GM06990 (cell line): Measurements from ENCODE around the gene CNGA1.

ENCODE experiments used
- DNase-seq: peaks from one replicate; pipeline ENCODE4 v3.0.0-alpha.2; 2011; ENCODE audit not compliant: insufficient read length; ENCODE audit errors: extremely low read depth
- H3K27me3 ChIP-seq: replicated peaks from 2 replicates; pipeline ENCODE4 v1.6.0; 2011; ENCODE audit warnings: low read length; ENCODE audit not compliant: control insufficient read depth, insufficient read depth
- H3K36me3 ChIP-seq: 2 replicates; pipeline ENCODE4 v1.5.1; 2011; ENCODE audit warnings: low read length; ENCODE audit not compliant: control insufficient read depth, insufficient read depth
- H3K4me3 ChIP-seq: replicated peaks from 2 replicates; pipeline ENCODE4 v1.5.1; 2011; ENCODE audit warnings: low read depth, mild to moderate bottlenecking, control low read depth, low read length
- TF ChIP-seq, protein P1 (sequence below): IDR thresholded peaks from 2 replicates; pipeline ENCODE4 v1.5.1; 2011; ENCODE audit warnings: low read length, control low read depth, mild to moderate bottlenecking, inconsistent platforms; ENCODE audit not compliant: insufficient read depth, poor library complexity, severe bottlenecking

CNGA1 gene

DNA sequence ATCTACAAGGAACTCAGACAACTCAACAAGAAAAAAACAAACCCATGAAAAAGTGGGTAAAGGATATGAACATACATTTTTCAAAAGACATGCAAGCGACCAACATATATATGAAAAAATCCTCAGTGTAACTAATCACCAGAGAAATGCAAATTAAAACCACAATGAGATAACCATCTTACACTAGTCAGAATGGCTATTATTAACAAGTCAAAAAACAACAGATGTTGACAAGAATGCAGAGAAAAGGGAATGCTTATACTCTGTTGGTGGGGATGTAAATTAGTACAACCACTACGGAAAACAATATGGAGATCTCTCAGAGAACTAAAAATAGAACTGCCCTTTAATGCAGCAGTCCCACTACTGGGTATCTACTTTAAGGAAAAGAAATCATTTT, 12.2 kb upstream of the CNGA1 start:
- H3K36me3 ChIP-seq, result no peaks in the 10 kb centered on the region
- no peak overlapping the region for H3K4me3 ChIP-seq
- TF ChIP-seq, protein P1, sequence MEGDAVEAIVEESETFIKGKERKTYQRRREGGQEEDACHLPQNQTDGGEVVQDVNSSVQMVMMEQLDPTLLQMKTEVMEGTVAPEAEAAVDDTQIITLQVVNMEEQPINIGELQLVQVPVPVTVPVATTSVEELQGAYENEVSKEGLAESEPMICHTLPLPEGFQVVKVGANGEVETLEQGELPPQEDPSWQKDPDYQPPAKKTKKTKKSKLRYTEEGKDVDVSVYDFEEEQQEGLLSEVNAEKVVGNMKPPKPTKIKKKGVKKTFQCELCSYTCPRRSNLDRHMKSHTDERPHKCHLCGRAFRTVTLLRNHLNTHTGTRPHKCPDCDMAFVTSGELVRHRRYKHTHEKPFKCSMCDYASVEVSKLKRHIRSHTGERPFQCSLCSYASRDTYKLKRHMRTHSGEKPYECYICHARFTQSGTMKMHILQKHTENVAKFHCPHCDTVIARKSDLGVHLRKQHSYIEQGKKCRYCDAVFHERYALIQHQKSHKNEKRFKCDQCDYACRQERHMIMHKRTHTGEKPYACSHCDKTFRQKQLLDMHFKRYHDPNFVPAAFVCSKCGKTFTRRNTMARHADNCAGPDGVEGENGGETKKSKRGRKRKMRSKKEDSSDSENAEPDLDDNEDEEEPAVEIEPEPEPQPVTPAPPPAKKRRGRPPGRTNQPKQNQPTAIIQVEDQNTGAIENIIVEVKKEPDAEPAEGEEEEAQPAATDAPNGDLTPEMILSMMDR, result no peak
- no peaks in the 10 kb centered on the region for H3K27me3 ChIP-seq
- DNase-seq, result peak; percentile 58

DNA sequence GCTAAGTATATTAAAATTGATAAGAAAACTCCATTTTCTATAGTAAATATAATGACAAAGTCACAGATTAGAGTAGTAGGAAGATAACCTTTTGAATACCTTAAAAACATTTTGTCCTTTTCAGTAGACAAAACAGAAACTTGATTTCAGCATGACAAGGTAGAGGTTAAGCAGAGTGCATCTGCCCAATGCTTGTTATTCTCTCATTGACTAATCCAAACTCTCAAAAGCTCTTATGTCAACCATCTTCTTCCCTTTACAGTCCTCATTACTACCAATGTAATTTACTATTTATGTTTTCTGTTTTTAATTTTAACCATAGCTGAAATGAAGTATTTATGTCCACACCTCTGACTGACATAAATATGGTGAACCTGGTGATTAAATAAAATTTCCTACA, 11.2 kb upstream of the CNGA1 start:
- TF ChIP-seq, protein P1, result no peak
- H3K27me3 ChIP-seq, result no peaks in the 10 kb centered on the region
- no peak overlapping the region for H3K4me3 ChIP-seq
- H3K36me3 ChIP-seq, result no peaks in the 10 kb centered on the region
- DNase-seq, result no peak

DNA sequence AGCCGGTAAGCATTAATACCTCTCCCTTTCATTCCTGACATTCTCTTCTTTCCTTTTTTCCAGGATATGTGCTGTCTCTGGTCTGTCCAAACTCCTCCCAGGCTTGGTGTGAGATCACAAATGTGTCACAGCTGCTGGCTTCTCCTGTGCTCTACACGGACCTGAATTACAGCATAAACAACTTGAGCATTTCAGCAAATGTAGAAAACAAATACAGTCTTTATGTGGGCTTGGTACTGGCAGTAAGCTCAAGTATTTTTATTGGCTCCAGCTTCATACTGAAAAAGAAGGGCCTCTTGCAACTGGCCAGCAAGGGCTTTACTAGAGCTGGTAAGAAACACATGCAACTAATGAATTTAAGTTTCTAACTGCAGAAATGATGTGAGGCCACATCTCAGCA, 8.5 kb upstream of the CNGA1 start:
- Histone ChIP-seq H3K4me3 (no peak overlapping the region), H3K27me3 (no peaks in the 10 kb centered on the region), H3K36me3 (no peaks in the 10 kb centered on the region)
- TF ChIP-seq, protein P1, result no peak
- DNase-seq, result no peak

DNA sequence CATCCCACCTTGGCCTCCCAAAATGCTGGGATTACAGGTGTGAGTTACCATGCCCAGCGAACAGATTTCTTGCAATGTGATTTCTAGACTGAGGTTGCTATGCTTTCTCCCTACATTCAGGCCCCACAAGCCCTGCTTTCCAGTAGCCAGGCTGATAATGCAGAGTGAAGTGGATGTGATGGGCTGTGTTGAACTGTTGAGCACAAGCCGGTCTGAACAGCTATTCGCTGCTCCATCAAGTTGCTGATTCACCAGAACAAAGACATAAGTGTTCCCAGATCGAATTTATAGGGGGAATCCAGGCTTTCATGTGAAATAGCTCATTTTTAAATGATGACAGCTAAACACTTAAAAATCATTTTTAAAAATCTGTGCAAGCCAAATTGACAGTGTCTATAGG, 8.0 kb upstream of the CNGA1 start:
- Histone ChIP-seq H3K4me3 (no peak overlapping the region), H3K36me3 (no peaks in the 10 kb centered on the region), H3K27me3 (no peaks in the 10 kb centered on the region)
- TF ChIP-seq, protein P1, result no peak
- DNase-seq, result no peak

DNA sequence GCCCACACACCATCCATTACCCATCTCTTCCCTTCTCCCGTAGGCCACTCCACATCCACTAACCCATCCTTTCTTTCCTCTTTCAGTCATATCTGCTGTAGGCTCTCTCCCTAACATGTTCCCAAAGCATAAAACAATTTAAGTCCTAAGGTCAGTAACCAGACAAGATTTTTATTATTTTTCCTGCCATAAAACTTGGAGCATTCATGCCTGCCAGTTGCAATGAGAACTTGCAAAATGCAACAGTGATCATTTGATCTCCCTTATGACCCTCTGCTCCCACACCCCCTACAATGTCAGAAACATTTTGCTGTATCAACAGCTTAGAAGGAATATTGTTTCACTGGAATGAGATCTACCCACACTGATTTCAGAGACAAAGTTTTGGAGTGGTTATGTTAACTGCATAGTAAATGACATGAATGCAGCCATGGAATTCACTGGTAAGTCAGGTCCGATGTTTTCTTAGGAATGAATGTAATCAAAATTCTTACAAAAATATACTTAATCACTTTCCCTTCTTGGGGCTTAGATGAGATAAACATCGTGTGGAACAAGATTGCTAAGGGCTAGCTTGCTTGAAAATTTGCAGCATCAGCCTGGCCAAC, 5.8 kb upstream of the CNGA1 start:
- no peaks in the 10 kb centered on the region for H3K27me3 ChIP-seq
- DNase-seq, result no peak
- no peaks in the 10 kb centered on the region for H3K36me3 ChIP-seq
- H3K4me3 ChIP-seq, result no peak overlapping the region
- TF ChIP-seq, protein P1, result no peak

DNA sequence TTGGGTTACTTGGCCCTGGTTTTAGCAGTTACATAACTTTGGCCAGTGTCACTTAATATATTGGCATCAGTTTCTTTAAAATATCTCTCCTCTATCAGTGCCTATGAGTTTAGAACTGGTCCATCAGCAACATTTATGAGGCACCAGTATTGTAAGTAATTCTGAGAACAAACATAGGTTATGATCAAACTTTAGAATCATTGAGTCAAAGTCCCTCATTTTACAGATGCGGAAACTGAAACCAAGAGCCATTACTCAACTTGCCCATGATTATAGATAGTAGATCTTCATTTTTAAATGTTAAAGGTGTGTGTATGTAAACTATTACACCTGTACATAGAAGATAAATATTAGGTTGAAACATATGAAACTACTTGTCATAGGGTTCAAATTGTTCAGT, 4.6 kb upstream of the CNGA1 start:
- H3K36me3 ChIP-seq, result no peaks in the 10 kb centered on the region

More for the DNA sequence above, 4.6 kb upstream of the CNGA1 start:
- no peak for DNase-seq
- no peak overlapping the region for H3K4me3 ChIP-seq
- no peaks in the 10 kb centered on the region for H3K27me3 ChIP-seq
- TF ChIP-seq, protein P1, result no peak
